A673 (cell line): Measurements from ENCODE around the gene TTC38. TPM values are rescaled to one million over a fixed set of nuclear protein-coding genes. Genes with fewer than 3 reads are reported as not detected.

Source experiments
- Bru-seq: library from RNA; stranded (reverse); fragments of 400-500 nt; gene quantifications from one replicate; lab custom pipeline; 2021; lab: Mats Ljungman, UMichigan
- BruChase-seq, 2 experiments: library from RNA; stranded (reverse); fragments of 400-500 nt; gene quantifications; one replicate each; lab custom pipeline; 2021; lab: Mats Ljungman, UMichigan
- BruUV-seq: library from RNA; stranded (reverse); fragments of 400-500 nt; replicated peaks from 2 replicates; lab custom pipeline; 2021; lab: Mats Ljungman, UMichigan
- CTCF ChIA-PET: fragments of 300-600 bp; sonication (Branson Sonifier 250); formaldehyde crosslinking; loops from one replicate; lab custom pipeline; 2022; ENCODE audit warnings: antibody characterized with exemption; lab: Charles Lee
- POLR2A ChIA-PET: fragments of 300-600 bp; sonication (Branson Sonifier 250); formaldehyde crosslinking; loops from one replicate; lab custom pipeline; 2022; ENCODE audit warnings: antibody characterized with exemption; ENCODE audit not compliant: low non-redundant PET; lab: Charles Lee
- DNase-seq: peaks from one replicate; pipeline ENCODE4 v3.0.0-alpha.2; 2015; ENCODE audit warnings: low spot score
- H3K27ac ChIP-seq: fragments of 200-600 bp; sonication (generic); 2 replicates; pipeline ENCODE4 v1.5.1; 2016; ENCODE audit warnings: mixed run types, low read depth, mild to moderate bottlenecking, mixed read lengths, antibody characterized with exemption, low read length; ENCODE audit not compliant: poor library complexity, severe bottlenecking
- H3K27me3 ChIP-seq: fragments of 200-600 bp; sonication (generic); replicated peaks from 2 replicates; pipeline ENCODE4 v1.6.1; 2017; ENCODE audit warnings: mixed run types, low read depth, mild to moderate bottlenecking, mixed read lengths, antibody characterized with exemption, low read length; ENCODE audit not compliant: insufficient read depth, poor library complexity
- H3K36me3 ChIP-seq: fragments of 200-600 bp; sonication (generic); 2 replicates; pipeline ENCODE4 v1.6.1; 2016; ENCODE audit warnings: mixed run types, mild to moderate bottlenecking, mixed read lengths, antibody characterized with exemption, low read length; ENCODE audit not compliant: insufficient read depth, poor library complexity, severe bottlenecking
- H3K4me1 ChIP-seq: fragments of 200-600 bp; sonication (generic); 2 replicates; pipeline ENCODE4 v1.6.1; 2017; ENCODE audit warnings: mixed run types, mild to moderate bottlenecking, mixed read lengths, antibody characterized with exemption, low read length; ENCODE audit not compliant: insufficient read depth, poor library complexity, severe bottlenecking
- H3K4me3 ChIP-seq: fragments of 200-600 bp; sonication (generic); 2 replicates; pipeline ENCODE4 v1.5.1; 2016; ENCODE audit warnings: low read depth, mixed run types, mild to moderate bottlenecking, mixed read lengths, low read length; ENCODE audit not compliant: poor library complexity, severe bottlenecking
- H3K9me3 ChIP-seq: fragments of 200-600 bp; sonication (generic); 2 replicates; pipeline ENCODE4 v1.6.1; 2016; ENCODE audit warnings: mixed run types, low read depth, mild to moderate bottlenecking, mixed read lengths, antibody characterized with exemption, low read length; ENCODE audit not compliant: poor library complexity, severe bottlenecking
- CTCF ChIP-seq: fragments of 300-800, 200-600 bp; sonication (generic); conservative IDR thresholded peaks from 2 replicates; pipeline ENCODE4 v1.5.1; 2017; ENCODE audit warnings: low read depth, mild to moderate bottlenecking, antibody characterized with exemption, low read length, moderate library complexity, mixed read lengths
- EZH2 ChIP-seq: fragments of 200-600 bp; sonication (generic); IDR thresholded peaks from 2 replicates; pipeline ENCODE4 v1.6.1; 2017; ENCODE audit warnings: borderline replicate concordance, low read depth, mild to moderate bottlenecking, mixed read lengths, antibody characterized with exemption, low read length; ENCODE audit not compliant: poor library complexity, severe bottlenecking
- intact Hi-C: fragments of 100-400 bp; cut with micrococcal nuclease; formaldehyde crosslinking; loops from one replicate; pipeline ENCODE4 v1.10.0; 2022; ENCODE audit not compliant: unreplicated experiment
- long read RNA-seq: library from polyadenylated mRNA; stranded (forward); transcript quantifications from one replicate; pipeline ENCODE4 v2.0.0, GENCODE V29; 2022
- total RNA-seq: library from RNA; stranded (reverse); gene quantifications from 2 replicates; pipeline ENCODE4 v1.2.3, GENCODE V29; 2021

The TTC38 gene
- total RNA-seq (11.4 and 16.2 TPM in 2 replicates), Bru-seq, nascent RNA (percentile 46 among the genes with signal in this experiment), BruChase-seq, experiment 1, labeled RNA remaining after a 2-hour chase (percentile 49 among the genes with signal in this experiment), BruChase-seq, experiment 2, labeled RNA remaining after a 6-hour chase (percentile 50 among the genes with signal in this experiment)
- long read RNA-seq, transcript TTC38-201 (14 exons, 2,610 nt), result major isoform, 20 of 31 reads
- long read RNA-seq, partial matches to known transcripts, result 1 of 31 reads
- long read RNA-seq, other reads (novel, unspliced or antisense), result 10 of 31 reads

GRCh38 chr22:46267431-46268279 is at the start of gene TTC38:
TSS of gene TTC38 (plus strand) at chr22:46268008. CDS start at chr22:46268040, 32 bp downstream.
- ChIA-PET CTCF (no interaction called here), POLR2A (no interaction called here)
- Histone ChIP-seq H3K36me3 (no peaks in the 10 kb centered on the region), H3K4me3 (peak within 1 kb of the TSS; percentile 62), H3K27me3 (no peaks in the 10 kb centered on the region), H3K9me3 (no peaks in the 10 kb centered on the region), H3K27ac (peak within 1 kb of the TSS; percentile 45), H3K4me1 (peaks cover 5% of the 10 kb centered on the region)
- DNase-seq, result peak; percentile 61
- TF ChIP-seq CTCF (no peak), EZH2 (no peak)
- intact Hi-C loops, result no loop called here
- BruUV-seq, result no TSS peak

- Histone ChIP-seq H3K27me3 (no peaks in the 10 kb centered on the region), H3K4me1 (no peaks in the 10 kb centered on the region), H3K4me3 (no peak overlapping the region), H3K9me3 (no peaks in the 10 kb centered on the region), H3K27ac (no peak overlapping the region), H3K36me3 (no peaks in the 10 kb centered on the region)
- intact Hi-C loops, result no loop called here
- TF ChIP-seq CTCF, result no peak
- no peak for TF ChIP-seq EZH2
- no TSS peak for BruUV-seq
- ChIA-PET CTCF (no interaction called here), POLR2A (no interaction called here)
- DNase-seq, result no peak
Measured at GRCh38 chr22:46219636-46220035, 48.2 kb upstream of the TTC38 start.

- H3K4me1 ChIP-seq, result no peaks in the 10 kb centered on the region
- no peaks in the 10 kb centered on the region for H3K36me3 ChIP-seq
- H3K4me3 ChIP-seq, result no peak overlapping the region
- H3K27ac ChIP-seq, result no peak overlapping the region
- ChIA-PET CTCF (no interaction called here), POLR2A (interaction anchor here (0.6 kb wide), 1 partner anchor 26 kb away, joined by 14 read pairs; no protein-coding TSS in a partner anchor)
- intact Hi-C loops, result no loop called here
- H3K27me3 ChIP-seq, result no peaks in the 10 kb centered on the region
- no peaks in the 10 kb centered on the region for H3K9me3 ChIP-seq
- no TSS peak for BruUV-seq
- DNase-seq, result no peak
- no peak for TF ChIP-seq EZH2
- TF ChIP-seq CTCF, result no peak
Measured at GRCh38 chr22:46220921-46221320, 46.9 kb upstream of the TTC38 start.
